Measurements from ENCODE around the gene NT5C3A.

DNA sequence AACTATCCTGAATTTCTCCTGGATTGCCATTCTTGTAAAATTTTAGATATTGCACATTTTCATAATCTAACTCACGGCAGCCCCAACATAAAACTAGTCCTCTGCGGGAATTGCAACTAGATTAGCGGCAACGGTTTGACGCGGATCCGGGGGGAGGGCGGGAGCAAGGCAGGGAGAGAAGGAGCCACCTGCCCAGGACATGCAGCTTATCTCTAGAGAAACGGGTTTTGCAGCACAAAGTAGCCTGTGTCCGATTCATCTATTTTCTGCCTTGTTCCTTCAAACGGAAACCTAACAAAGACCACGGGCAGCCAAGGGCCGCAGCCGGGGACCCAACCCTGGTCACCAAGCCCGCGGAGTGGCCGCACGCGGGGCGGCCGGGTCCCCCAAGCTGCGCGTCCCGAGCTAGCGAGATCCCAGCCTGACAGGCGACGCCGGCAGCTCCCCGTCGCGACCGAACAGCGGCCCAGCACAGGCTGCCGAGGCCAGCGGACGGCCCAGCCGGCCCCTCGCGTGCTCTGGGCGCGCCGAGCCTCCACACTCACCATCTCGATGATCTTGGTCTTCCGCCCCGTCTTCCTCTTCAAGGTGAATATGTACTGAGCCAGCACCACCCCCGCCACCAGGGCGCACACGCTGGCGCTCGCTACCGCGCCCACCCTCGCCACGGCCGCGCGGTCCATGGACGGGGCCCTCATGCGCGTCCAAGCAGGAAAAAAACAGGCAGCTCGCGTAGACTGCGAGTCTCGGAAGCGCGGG, at the start of gene NT5C3A:
- TF ChIP-seq, protein P1, sequence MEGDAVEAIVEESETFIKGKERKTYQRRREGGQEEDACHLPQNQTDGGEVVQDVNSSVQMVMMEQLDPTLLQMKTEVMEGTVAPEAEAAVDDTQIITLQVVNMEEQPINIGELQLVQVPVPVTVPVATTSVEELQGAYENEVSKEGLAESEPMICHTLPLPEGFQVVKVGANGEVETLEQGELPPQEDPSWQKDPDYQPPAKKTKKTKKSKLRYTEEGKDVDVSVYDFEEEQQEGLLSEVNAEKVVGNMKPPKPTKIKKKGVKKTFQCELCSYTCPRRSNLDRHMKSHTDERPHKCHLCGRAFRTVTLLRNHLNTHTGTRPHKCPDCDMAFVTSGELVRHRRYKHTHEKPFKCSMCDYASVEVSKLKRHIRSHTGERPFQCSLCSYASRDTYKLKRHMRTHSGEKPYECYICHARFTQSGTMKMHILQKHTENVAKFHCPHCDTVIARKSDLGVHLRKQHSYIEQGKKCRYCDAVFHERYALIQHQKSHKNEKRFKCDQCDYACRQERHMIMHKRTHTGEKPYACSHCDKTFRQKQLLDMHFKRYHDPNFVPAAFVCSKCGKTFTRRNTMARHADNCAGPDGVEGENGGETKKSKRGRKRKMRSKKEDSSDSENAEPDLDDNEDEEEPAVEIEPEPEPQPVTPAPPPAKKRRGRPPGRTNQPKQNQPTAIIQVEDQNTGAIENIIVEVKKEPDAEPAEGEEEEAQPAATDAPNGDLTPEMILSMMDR (IDR thresholded peaks at IDR 0.05), result peak in 1 of 7 experiments; percentile 21
- peak; percentile 52 to 66 (median 63) for TF ChIP-seq POLR2A (IDR thresholded peaks at IDR 0.05)

Data from body of pancreas (tissue), 4 donors.